Right lobe of liver (tissue), 4 donors: ENCODE results near the gene LTBP1.

Source experiments
- CTCF ChIP-seq, 4 donors: fragments of 200-600 bp in 3 of 4; fragments of 450-650 bp in 1 of 4; IDR thresholded peaks; one replicate each; pipeline versions ENCODE4 v1.5.1 to v1.8.0; 2016 to 2022; ENCODE audit warnings: antibody characterized with exemption in 4 of 4, mild to moderate bottlenecking in 2 of 4
- POLR2A ChIP-seq: fragments of 450-650 bp; IDR thresholded peaks from one replicate; pipeline ENCODE4 v1.6.1; 2017; ENCODE audit warnings: antibody characterized with exemption, mild to moderate bottlenecking
- donor health status: DM: no; HTN: no; CAD: no.
- donor health status: DM: no; HTN: no; CAD: no.
- donor health status: DM: no; HTN: yes; CAD: no.

DNA sequence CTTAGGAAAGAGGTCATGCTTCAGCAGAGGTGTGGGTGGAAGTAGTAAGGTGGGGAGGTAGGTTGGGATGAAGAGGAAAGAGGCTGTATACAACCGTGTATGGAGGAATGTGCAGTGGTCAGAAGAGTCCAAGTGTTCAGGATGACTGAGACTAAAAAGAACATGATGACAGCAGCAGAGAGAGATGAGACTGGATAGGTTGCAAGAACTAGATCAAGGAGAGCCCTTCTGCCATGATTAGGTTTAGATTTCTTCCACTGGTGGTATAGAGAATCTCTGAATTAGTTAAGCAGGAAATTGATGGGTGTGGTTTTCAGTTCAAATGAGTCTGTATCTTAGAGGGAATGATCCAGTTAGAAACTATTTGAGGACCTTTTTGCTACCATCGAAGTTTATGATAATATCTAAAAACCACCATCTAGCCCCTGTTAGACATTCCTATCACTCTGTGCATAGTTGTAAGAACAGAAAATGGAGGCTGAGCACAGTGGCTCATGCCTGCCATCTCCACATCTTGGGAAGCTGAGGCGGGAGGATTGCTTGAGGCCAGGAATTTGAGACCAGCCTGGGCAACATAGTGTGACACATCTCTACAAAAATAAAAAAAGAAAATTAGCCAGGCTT lies 221.0 kb downstream of the LTBP1 start:
- no peak for TF ChIP-seq CTCF (IDR thresholded peaks at IDR 0.05)
- no peak for TF ChIP-seq POLR2A
